Measurements from ENCODE around the gene ARMC2. TPM values are rescaled to one million over a fixed set of nuclear protein-coding genes. Genes with fewer than 3 reads are reported as not detected.
"Not testable (repeated sequence)": the region's sequence is repeated elsewhere in the genome, so short reads cannot be mapped to it uniquely, and the experiment has no call there.

The ARMC2 gene
- total and polyA plus RNA-seq, 5 experiments from 2014 or later = 2.4 to 9.4 (median 4.9) TPM

DNA sequence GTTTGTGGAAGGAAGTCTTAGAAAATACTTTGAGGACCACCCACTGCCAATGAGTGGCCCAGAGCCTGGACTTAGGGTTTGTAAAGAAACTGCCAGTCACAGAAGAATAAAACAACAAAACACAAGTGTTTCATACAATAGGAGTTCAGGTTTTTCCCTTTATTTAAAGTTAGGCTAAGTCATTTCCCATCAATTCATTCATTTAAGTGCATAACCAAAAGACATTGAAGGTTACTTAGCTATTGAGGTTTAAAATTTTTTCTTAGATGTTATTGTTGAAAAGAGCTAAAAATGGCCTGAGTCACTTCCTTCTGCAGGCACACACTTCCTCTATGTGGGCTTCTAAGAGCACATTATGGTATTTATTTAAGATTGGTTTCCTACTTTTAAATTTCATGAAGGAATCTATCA, 54.2 kb downstream of the ARMC2 start:
- H3K27me3 Mint-ChIP-seq = no peaks in the 10 kb centered on the region

DNA sequence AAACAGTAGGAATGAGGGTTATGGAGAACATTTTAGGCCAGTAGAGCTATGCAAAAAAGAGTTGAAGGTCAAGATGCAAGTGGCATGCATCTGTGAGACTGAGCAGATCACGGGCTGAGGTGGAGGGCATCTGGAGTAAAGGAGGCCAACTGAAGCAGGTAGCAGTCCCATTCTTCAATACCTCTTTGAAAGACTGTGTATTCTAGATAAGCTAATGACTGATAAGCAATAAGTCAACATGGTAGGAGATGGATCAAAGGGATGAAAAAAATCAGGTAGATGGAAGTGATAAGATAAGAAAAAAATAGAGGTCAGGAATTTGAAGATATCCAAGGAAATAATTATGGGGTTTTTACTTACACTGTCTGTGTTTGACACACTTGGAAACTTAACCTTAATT, 55.6 kb downstream of the ARMC2 start:
- Mint-ChIP-seq H3K36me3 (no peaks in the 10 kb centered on the region), H3K4me1 (peaks cover 8 to 54% (median 24%) of the 10 kb centered on the region in 4 donors), H3K9me3 (no peaks in the 10 kb centered on the region), H3K27ac (peak overlapping the region in 3 of 10 donors; percentile 2 to 29 (median 5)), H3K27me3 (no peaks in the 10 kb centered on the region), H3K4me3 (no peak overlapping the region)
- ATAC-seq = no peak
- DNase-seq = no peak
- POLR2A ChIA-PET = no interaction called here

More for the DNA sequence above, 54.2 kb downstream of the ARMC2 start:
- no peaks in the 10 kb centered on the region for H3K36me3 Mint-ChIP-seq
- ATAC-seq (peak; percentile 52 to 54), DNase-seq (peak in 3 of 10 donors; percentile 9 to 29 (median 16))
- peaks cover 8 to 59% (median 24%) of the 10 kb centered on the region in 4 donors for H3K4me1 Mint-ChIP-seq
- H3K4me3 Mint-ChIP-seq = peak overlapping the region in 8 of 10 donors; percentile 5 to 55 (median 21)
- H3K27ac Mint-ChIP-seq = peak overlapping the region in 4 of 10 donors; percentile 19 to 69 (median 40)
- POLR2A ChIA-PET = interaction anchor here (0.6 to 1.0 kb wide), 2 partner anchors 21 to 30 kb away, joined by 3 to 7 read pairs; no protein-coding TSS in a partner anchor
- H3K9me3 Mint-ChIP-seq = no peaks in the 10 kb centered on the region

DNA sequence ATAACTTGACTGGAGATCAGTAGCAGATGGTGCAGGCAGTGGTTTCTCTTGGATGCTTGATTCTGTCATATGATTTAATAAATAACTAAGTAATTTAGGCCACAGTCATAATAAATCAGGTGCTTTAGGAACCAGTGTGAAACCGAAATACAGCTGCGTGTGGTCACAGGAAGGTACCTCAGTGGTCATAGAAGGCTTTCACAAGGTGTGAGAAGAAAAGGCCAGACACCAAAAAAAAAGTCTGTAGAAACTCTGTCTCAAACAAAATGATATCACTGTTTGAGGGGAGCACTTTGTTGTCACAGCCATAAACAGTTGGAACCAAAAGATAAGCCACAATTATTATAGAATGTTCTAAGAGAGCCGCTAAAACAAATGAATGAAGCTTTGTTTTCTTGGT, 56.5 kb downstream of the ARMC2 start:
- H3K36me3 Mint-ChIP-seq = no peaks in the 10 kb centered on the region
- no peak for DNase-seq
- peak overlapping the region in 1 of 10 donors; percentile 29 for H3K27ac Mint-ChIP-seq
- POLR2A ChIA-PET = interaction anchor here (1.2 kb wide), 1 partner anchor 19 kb away, joined by 4 read pairs; no protein-coding TSS in a partner anchor
- no peak overlapping the region for H3K4me3 Mint-ChIP-seq
- no peaks in the 10 kb centered on the region for H3K27me3 Mint-ChIP-seq
- no peak for ATAC-seq
- H3K9me3 Mint-ChIP-seq = no peaks in the 10 kb centered on the region
- peaks cover 8 to 50% (median 24%) of the 10 kb centered on the region in 4 donors for H3K4me1 Mint-ChIP-seq

DNA sequence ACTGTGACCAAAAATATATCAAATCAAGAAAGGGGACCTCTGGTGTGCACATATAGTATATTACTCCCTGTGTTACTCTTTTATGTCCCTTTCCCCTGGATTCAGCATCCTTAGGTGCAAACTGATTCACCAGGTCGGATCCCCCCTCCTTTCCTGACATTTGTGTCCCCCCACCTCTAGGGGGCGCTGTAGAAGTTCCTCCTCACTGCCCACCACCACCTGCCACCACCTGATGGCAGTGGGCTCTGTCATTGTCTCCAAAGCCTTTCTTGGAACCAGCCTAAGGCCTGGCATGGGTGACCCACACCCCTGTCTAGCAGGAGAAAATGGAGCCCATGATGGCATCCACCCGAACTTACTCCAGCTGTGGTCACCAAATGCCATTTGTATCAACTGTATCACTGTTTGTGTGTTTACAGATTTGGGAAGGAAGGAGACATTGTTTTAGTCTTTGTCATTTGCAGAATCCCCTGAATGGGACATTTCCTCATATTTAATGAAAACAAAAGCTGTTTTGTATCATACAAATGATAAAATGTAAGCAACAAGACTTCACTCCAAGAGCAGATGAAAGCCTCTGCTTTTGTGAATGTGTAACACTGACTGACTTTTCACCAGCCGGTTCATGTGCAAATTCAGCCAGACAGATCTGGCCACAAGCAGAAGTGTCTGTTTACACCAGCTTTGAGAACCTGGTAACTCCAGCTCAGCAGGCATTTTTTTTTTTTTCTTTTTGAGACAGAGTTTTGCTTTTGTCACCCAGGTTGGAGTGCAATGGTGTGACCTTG, 66.2 kb downstream of the ARMC2 start:
- no peaks in the 10 kb centered on the region for H3K9me3 Mint-ChIP-seq
- peaks cover 0 to 20% (median 4%) of the 10 kb centered on the region in 4 donors for H3K4me1 Mint-ChIP-seq
- POLR2A ChIA-PET = no interaction called here
- H3K27ac Mint-ChIP-seq = peak overlapping the region in 2 of 10 donors; percentile 74 to 85
- DNase-seq (peak; percentile 5 to 68 (median 34)), ATAC-seq (peak; percentile 37 to 40)
- H3K27me3 Mint-ChIP-seq = no peaks in the 10 kb centered on the region
- H3K36me3 Mint-ChIP-seq = no peaks in the 10 kb centered on the region
- H3K4me3 Mint-ChIP-seq = no peak overlapping the region

DNA sequence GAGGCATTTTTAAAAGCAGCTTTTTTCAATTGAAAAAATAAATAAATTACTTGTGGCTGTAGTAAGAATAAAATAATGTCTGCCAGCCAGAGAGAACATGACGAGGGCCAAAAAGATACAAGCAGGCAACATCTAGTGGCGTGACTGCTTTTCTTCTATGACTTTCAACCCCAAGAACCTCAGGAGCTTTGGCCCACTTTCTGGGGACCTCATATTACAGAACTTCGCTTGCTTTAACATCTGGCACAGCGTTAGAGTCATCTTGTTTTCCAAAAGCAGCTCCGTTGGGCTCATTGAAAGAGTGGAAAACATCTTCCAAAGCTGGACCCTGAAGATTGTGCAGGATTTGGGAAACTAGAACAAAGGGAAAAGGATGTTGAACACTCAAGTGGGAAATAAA, 67.0 kb downstream of the ARMC2 start:
- no peak overlapping the region for H3K4me3 Mint-ChIP-seq
- H3K4me1 Mint-ChIP-seq = peaks cover 0 to 18% (median 4%) of the 10 kb centered on the region in 4 donors
- H3K36me3 Mint-ChIP-seq = no peaks in the 10 kb centered on the region
- H3K27ac Mint-ChIP-seq = no peak overlapping the region
- POLR2A ChIA-PET = no interaction called here
- no peaks in the 10 kb centered on the region for H3K27me3 Mint-ChIP-seq
- no peak for DNase-seq
- no peaks in the 10 kb centered on the region for H3K9me3 Mint-ChIP-seq
- ATAC-seq = no peak

DNA sequence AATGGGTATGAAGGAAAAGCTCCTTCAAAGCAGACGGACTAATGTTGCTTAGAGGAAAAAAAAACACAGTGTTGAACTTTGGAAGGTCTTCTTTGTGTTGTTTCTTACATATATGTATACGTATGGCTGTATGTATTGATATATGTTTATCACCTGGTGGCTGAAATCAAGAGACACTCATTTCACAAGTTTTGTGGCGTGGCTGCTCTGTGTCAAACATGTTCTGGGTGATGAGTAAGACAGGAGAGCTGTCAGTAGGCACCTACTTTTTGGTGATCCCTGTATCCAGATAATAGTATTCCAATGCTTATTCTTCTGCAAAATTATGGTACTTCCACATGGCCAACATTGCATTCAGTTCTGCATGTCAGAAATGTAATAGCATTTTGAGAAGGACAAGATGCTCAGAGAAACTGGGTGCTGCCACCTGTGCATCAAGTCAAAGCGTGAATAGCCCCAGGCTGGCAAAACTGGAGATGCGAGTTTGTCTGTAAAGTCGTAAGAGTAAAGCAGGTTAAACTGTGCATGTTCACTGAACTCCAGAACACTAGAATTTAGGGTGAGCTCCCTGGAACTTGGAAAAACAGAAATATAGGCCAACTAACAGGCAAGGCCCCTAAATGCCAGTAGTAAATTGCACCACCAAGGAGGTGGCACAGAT, 67.9 kb downstream of the ARMC2 start:
- POLR2A ChIA-PET = interaction anchor here (1.4 kb wide), 1 partner anchor 25 kb away, joined by 4 read pairs; no protein-coding TSS in a partner anchor
- no peak for ATAC-seq
- Mint-ChIP-seq H3K36me3 (no peaks in the 10 kb centered on the region), H3K27me3 (no peaks in the 10 kb centered on the region), H3K4me1 (peaks cover 4 to 19% (median 6%) of the 10 kb centered on the region in 4 donors), H3K4me3 (no peak overlapping the region), H3K27ac (no peak overlapping the region), H3K9me3 (no peaks in the 10 kb centered on the region)
- no peak for DNase-seq

DNA sequence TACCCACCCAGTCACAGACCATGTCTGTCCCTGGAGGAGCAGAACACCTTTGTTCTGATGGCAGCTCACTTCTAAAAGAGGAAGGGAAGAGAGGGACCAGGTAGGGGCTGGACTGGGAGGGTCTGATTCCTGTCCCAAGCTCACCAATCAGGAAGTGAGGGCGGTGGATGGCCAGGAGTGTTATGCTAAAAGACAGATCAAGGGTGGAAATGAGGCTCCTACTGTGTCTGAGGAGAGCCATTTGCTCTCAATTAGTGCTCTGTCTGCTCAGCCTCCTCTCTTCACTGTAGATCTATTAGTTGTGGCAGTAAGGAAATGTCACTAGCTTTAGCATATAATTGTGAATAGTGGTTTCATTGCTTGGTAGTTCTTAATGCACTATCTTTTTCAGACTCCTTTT, 72.5 kb downstream of the ARMC2 start:
- no peak for DNase-seq
- H3K4me1 Mint-ChIP-seq = peaks cover 16 to 46% (median 35%) of the 10 kb centered on the region in 4 donors
- POLR2A ChIA-PET = no interaction called here
- ATAC-seq = no peak
- no peak overlapping the region for H3K4me3 Mint-ChIP-seq
- H3K27ac Mint-ChIP-seq = peak overlapping the region in 4 of 10 donors; percentile 16 to 38 (median 24)
- H3K9me3 Mint-ChIP-seq = peaks cover 0 to 22% (median 4%) of the 10 kb centered on the region in 9 donors
- H3K36me3 Mint-ChIP-seq = peaks cover 0 to 10% (median 8%) of the 10 kb centered on the region in 3 donors
- H3K27me3 Mint-ChIP-seq = no peaks in the 10 kb centered on the region

DNA sequence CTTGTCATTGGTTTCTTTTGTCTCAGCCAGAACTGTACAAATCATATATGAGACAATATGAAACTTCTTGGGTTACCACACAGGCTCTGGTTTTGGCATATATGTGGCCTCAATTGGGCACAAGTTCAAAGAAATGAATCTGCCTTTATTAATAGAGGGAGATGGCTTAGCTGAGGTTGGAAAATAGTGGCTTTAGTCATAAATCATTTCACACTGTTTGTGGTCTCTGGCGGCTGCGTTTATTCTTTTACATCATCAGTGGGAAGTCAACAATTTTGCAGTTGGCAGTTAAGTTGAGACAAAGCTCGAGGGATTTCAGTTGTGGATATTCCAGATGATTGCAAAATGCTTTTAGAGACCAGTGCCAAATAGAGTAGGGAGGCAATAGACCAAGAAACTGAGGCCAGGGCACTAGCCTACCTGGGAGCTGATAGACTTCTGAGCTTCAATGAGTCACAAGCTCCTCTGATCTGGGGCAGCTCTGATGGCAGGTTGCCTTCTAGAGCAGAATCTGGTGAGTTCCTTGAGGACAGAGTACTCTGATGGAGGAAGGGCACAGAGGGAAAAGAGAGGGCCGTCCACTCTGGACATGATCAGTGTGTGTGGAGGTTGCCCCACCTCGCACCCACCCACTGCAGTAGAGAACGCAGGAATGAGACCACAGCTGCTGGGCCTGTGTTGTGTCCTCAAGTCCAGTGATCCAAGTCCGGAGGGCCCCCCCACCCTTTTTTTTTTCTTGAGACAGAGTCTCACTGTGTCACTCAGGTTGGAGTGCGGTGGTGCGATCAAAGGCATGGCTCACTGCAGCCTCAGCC, 73.5 kb downstream of the ARMC2 start:
- POLR2A ChIA-PET = no interaction called here
- Mint-ChIP-seq H3K27ac (peak overlapping the region in 5 of 10 donors; percentile 4 to 68 (median 52)), H3K9me3 (peaks cover 0 to 22% (median 4%) of the 10 kb centered on the region in 9 donors), H3K27me3 (no peaks in the 10 kb centered on the region), H3K4me1 (peaks cover 16 to 47% (median 38%) of the 10 kb centered on the region in 4 donors), H3K4me3 (no peak overlapping the region), H3K36me3 (peaks cover 0 to 12% (median 10%) of the 10 kb centered on the region in 3 donors)
- ATAC-seq (no peak), DNase-seq (no peak)

DNA sequence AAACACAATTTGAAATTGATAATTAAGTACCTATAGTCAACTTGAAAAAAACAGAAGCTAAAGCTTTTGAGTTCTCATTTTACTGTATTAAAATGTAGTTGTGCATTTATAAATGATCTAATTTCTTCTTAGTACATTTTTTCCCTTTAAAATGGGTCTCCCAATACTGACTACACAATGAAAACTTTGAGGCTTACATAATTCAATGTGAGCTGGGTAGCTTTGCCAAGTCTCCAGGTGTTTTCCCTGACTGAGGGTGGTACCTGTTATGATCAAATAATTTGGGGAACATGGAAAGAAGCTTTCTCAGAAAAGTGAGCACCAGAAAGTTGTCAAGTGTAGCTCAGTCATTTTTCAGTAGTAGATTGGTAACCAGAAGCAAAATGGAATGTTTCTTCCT, 74.3 kb downstream of the ARMC2 start:
- POLR2A ChIA-PET = interaction anchor here (0.6 to 1.0 kb wide), 2 partner anchors 21 to 156 kb away, joined by 3 to 7 read pairs; no protein-coding TSS in a partner anchor
- Mint-ChIP-seq H3K4me1 (peaks cover 12 to 47% (median 38%) of the 10 kb centered on the region in 4 donors), H3K27ac (peak overlapping the region in 3 of 10 donors; percentile 43 to 96 (median 79)), H3K9me3 (peaks cover 0 to 22% (median 4%) of the 10 kb centered on the region in 9 donors), H3K36me3 (peaks cover 0 to 12% (median 10%) of the 10 kb centered on the region in 3 donors), H3K27me3 (no peaks in the 10 kb centered on the region), H3K4me3 (no peak overlapping the region)
- ATAC-seq = no peak
- DNase-seq = no peak

DNA sequence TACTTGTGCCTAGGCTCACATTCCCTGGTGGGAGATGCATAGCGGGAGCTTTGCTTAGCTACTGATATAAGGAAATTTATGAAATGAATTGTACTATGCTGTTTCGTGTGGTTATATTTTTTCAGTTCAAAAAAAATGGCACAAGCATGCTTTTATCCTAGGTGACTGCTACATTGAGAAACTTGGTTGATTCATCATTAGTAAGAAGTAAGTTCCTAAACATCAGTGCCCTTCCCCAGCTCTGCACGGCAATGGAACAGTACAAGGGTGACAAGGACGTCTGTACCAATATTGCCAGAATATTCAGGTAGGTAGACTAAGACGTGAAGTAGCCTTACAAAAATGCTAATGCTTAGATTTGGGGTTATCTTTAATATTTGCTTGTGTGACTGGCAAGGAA, 79.7 kb downstream of the ARMC2 start:
- H3K4me1 Mint-ChIP-seq = peaks cover 12 to 27% (median 26%) of the 10 kb centered on the region in 4 donors
- POLR2A ChIA-PET = interaction anchor here (1.0 to 1.4 kb wide), 2 partner anchors 11 to 77 kb away, joined by 3 to 4 read pairs; no protein-coding TSS in a partner anchor
- no peak overlapping the region for H3K4me3 Mint-ChIP-seq
- DNase-seq (no peak), ATAC-seq (no peak)
- no peaks in the 10 kb centered on the region for H3K27me3 Mint-ChIP-seq
- peaks cover 0 to 12% (median 10%) of the 10 kb centered on the region in 3 donors for H3K36me3 Mint-ChIP-seq
- H3K27ac Mint-ChIP-seq = no peak overlapping the region
- peaks cover 0 to 22% (median 4%) of the 10 kb centered on the region in 9 donors for H3K9me3 Mint-ChIP-seq

DNA sequence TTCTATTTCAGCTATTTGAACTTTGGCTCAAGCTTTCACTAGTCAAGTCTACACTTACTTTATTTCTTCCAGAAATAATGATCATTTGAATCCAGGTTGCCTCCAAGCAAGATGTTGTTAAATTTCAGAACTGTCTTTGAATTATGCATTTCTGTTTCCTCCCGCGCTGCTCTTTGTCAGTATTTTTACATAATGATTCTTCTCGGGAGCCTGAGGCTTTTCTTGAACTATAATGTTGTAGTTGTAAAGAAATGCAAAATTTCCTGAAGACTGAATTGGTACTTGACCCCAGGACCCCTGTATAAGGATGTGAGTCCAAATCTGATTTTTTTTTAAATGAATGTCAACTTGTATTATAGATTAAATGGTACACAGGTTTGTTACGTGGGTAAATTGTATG, 80.4 kb downstream of the ARMC2 start:
- POLR2A ChIA-PET = interaction anchor here (1.4 kb wide), 1 partner anchor 10 kb away, joined by 4 read pairs; no protein-coding TSS in a partner anchor
- DNase-seq (no peak), ATAC-seq (no peak)
- Mint-ChIP-seq H3K4me3 (no peak overlapping the region), H3K36me3 (peaks cover 0 to 12% (median 10%) of the 10 kb centered on the region in 3 donors), H3K9me3 (peaks cover 0 to 20% (median 4%) of the 10 kb centered on the region in 9 donors), H3K27me3 (no peaks in the 10 kb centered on the region), H3K27ac (no peak overlapping the region), H3K4me1 (peaks cover 12 to 23% (median 22%) of the 10 kb centered on the region in 4 donors)

DNA sequence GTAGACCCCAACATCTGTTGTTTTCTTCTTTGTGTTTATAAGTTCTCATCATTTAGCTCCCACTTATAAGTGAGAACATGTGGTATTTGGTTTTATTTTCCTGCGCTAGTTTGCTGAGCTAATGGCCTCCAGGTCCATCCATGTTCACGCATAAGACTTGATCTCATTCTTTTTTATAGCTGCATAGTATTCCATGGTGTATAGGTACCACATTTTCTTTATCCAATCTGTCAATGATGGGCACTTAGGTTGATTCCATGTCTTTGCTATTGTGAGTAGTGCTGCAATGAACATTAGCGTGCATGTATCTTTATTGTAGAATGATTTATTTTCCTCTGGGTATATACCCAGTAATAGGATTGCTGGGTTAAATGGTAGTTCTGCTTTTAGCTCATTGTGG, 82.9 kb downstream of the ARMC2 start:
- not testable (repeated sequence) for DNase-seq, H3K27me3 Mint-ChIP-seq, H3K4me1 Mint-ChIP-seq, H3K9me3 Mint-ChIP-seq, H3K27ac Mint-ChIP-seq, H3K4me3 Mint-ChIP-seq, H3K36me3 Mint-ChIP-seq, ATAC-seq
- POLR2A ChIA-PET = interaction anchor here (0.7 kb wide), 1 partner anchor 183 kb away, joined by 6 read pairs; no protein-coding TSS in a partner anchor
